WTC11 (cell line): ENCODE results near the gene OPCML. TPM values are rescaled to one million over a fixed set of nuclear protein-coding genes. Genes with fewer than 3 reads are reported as not detected.

ENCODE experiments used
- ATAC-seq: fragments of 200-7000 bp; cut with Tn5 transposase; 2 replicates; pipeline ENCODE4 v1.10.0; 2021; ENCODE audit warnings: mild to moderate bottlenecking, moderate library complexity
- CTCF ChIA-PET: fragments of 300-600 bp; sonication (Branson Sonifier 250); formaldehyde crosslinking; loops from one replicate; lab custom pipeline; 2021; ENCODE audit warnings: antibody characterized with exemption; lab: Charles Lee
- POLR2A ChIA-PET: fragments of 350-600 bp; sonication (Branson Sonifier 250); formaldehyde crosslinking; loops from one replicate; lab custom pipeline; 2021; ENCODE audit warnings: antibody characterized with exemption; lab: Charles Lee
- DNase-seq: peaks from one replicate; pipeline ENCODE4 v3.0.0; 2021; ENCODE audit warnings: low spot score
- H3K27ac Mint-ChIP-seq: 2 replicates; pipeline ENCODE4 v1.8.0; 2021; ENCODE audit warnings: mixed read lengths
- H3K27me3 Mint-ChIP-seq: 2 replicates; pipeline ENCODE4 v1.8.0; 2021; ENCODE audit warnings: low read depth, mild to moderate bottlenecking, moderate library complexity, mixed read lengths
- H3K36me3 Mint-ChIP-seq: 2 replicates; pipeline ENCODE4 v1.8.0; 2021; ENCODE audit warnings: mixed read lengths
- H3K4me1 Mint-ChIP-seq: 2 replicates; pipeline ENCODE4 v1.8.0; 2022; ENCODE audit warnings: mixed read lengths
- H3K4me3 Mint-ChIP-seq: 2 replicates; pipeline ENCODE4 v1.8.0; 2021; ENCODE audit warnings: mild to moderate bottlenecking, moderate library complexity, mixed read lengths
- H3K9me3 Mint-ChIP-seq: 2 replicates; pipeline ENCODE4 v1.8.0; 2021; ENCODE audit warnings: mixed read lengths
- CBFB ChIP-seq: sonication (generic); formaldehyde crosslinking; IDR thresholded peaks from 2 replicates; pipeline ENCODE4 v1.8.1; 2022; ENCODE audit warnings: mild to moderate bottlenecking, low read depth, missing genetic modification reagents
- CTCF ChIP-seq: fragments of 200-600 bp; IDR thresholded peaks from 2 replicates; pipeline ENCODE4 v1.8.0; 2022; ENCODE audit warnings: antibody characterized with exemption
- E2F4 ChIP-seq: sonication (generic); formaldehyde crosslinking; IDR thresholded peaks from 2 replicates; pipeline ENCODE4 v1.8.1; 2022; ENCODE audit warnings: low read depth, mild to moderate bottlenecking, moderate library complexity, missing genetic modification reagents, borderline replicate concordance
- E2F5 ChIP-seq: sonication (generic); formaldehyde crosslinking; IDR thresholded peaks from 2 replicates; pipeline ENCODE4 v1.8.1; 2022; ENCODE audit warnings: mild to moderate bottlenecking, moderate library complexity, missing genetic modification reagents
- ESRRA ChIP-seq: sonication (generic); formaldehyde crosslinking; IDR thresholded peaks from 2 replicates; pipeline ENCODE4 v1.8.1; 2022; ENCODE audit warnings: mild to moderate bottlenecking, missing genetic modification reagents, borderline replicate concordance
- ETV6 ChIP-seq: sonication (generic); formaldehyde crosslinking; IDR thresholded peaks from 2 replicates; pipeline ENCODE4 v1.8.1; 2022; ENCODE audit warnings: mild to moderate bottlenecking, missing genetic modification reagents
- FOXJ3 ChIP-seq: sonication (generic); formaldehyde crosslinking; IDR thresholded peaks from 2 replicates; pipeline ENCODE4 v1.9.0; 2021; ENCODE audit warnings: missing genetic modification reagents, mild to moderate bottlenecking, borderline replicate concordance
- GABPB1 ChIP-seq: sonication (generic); formaldehyde crosslinking; IDR thresholded peaks from 2 replicates; pipeline ENCODE4 v1.8.1; 2023; ENCODE audit warnings: mild to moderate bottlenecking, missing genetic modification reagents
- GTF2I ChIP-seq: fragments of 250-450 bp; sonication (Bioruptor Pico); conservative IDR thresholded peaks from 2 replicates; pipeline ENCODE4 v1.4.0; 2021; ENCODE audit warnings: mild to moderate bottlenecking
- HMGA2 ChIP-seq: fragments of 250-450 bp; sonication (Bioruptor Pico); IDR thresholded peaks from 2 replicates; pipeline ENCODE4 v1.4.0; 2021; ENCODE audit warnings: mild to moderate bottlenecking, moderate library complexity
- IRF1 ChIP-seq: sonication (generic); formaldehyde crosslinking; IDR thresholded peaks from 2 replicates; pipeline ENCODE4 v1.8.0; 2023; ENCODE audit warnings: missing genetic modification reagents
- IRF2 ChIP-seq: sonication (generic); formaldehyde crosslinking; IDR thresholded peaks from 2 replicates; pipeline ENCODE4 v1.8.0; 2022; ENCODE audit warnings: low read depth, missing genetic modification reagents, borderline replicate concordance
- MXD4 ChIP-seq: fragments of 250-450 bp; sonication (Bioruptor Pico); IDR thresholded peaks from 2 replicates; pipeline ENCODE4 v1.8.0; 2021; ENCODE audit warnings: mild to moderate bottlenecking, moderate library complexity, borderline replicate concordance
- RELA ChIP-seq: sonication (generic); formaldehyde crosslinking; IDR thresholded peaks from 2 replicates; pipeline ENCODE4 v1.8.1; 2022; ENCODE audit warnings: missing genetic modification reagents, mild to moderate bottlenecking, borderline replicate concordance
- ZBTB21 ChIP-seq: sonication (generic); formaldehyde crosslinking; IDR thresholded peaks from 2 replicates; pipeline ENCODE4 v1.8.1; 2023; ENCODE audit warnings: mild to moderate bottlenecking, missing genetic modification reagents, borderline replicate concordance
- ZNF138 ChIP-seq: sonication (generic); formaldehyde crosslinking; conservative IDR thresholded peaks from 2 replicates; pipeline ENCODE4 v1.8.1; 2022; ENCODE audit warnings: mild to moderate bottlenecking, moderate library complexity, missing genetic modification reagents
- ZNF263 ChIP-seq: sonication (generic); formaldehyde crosslinking; IDR thresholded peaks from 2 replicates; pipeline ENCODE4 v1.8.1; 2022; ENCODE audit warnings: low read depth, mild to moderate bottlenecking, moderate library complexity, missing genetic modification reagents
- ZNF281 ChIP-seq: sonication (generic); formaldehyde crosslinking; IDR thresholded peaks from 2 replicates; pipeline ENCODE4 v1.8.0; 2023; ENCODE audit warnings: mild to moderate bottlenecking, missing genetic modification reagents
- ZNF317 ChIP-seq: sonication (generic); formaldehyde crosslinking; IDR thresholded peaks from 2 replicates; pipeline ENCODE4 v1.8.1; 2023; ENCODE audit warnings: low read depth, mild to moderate bottlenecking, moderate library complexity, missing genetic modification reagents, borderline replicate concordance
- total RNA-seq: library from RNA; stranded (reverse); gene quantifications from 3 replicates; pipeline ENCODE4 v1.2.3, GENCODE V29; 2021

The OPCML gene
- total RNA-seq, 1 experiment from 2014 or later = 1.5 TPM

GRCh38 chr11:132873841-132874240 lies 658.5 kb downstream of the OPCML start:
- H3K27me3 Mint-ChIP-seq = no peaks in the 10 kb centered on the region; the same call in 1 of the 2 replicates
- CTCF ChIA-PET = interaction anchor here (0.7 to 1.1 kb wide), 2 partner anchors 67 to 204 kb away, joined by 4 read pairs; no protein-coding TSS in a partner anchor
- no peak overlapping the region for H3K4me3 Mint-ChIP-seq
- H3K36me3 Mint-ChIP-seq = no peaks in the 10 kb centered on the region
- H3K4me1 Mint-ChIP-seq = peaks cover 4% of the 10 kb centered on the region; the same call in 1 of the 2 replicates
- POLR2A ChIA-PET = no interaction called here
- no peak overlapping the region for H3K27ac Mint-ChIP-seq
- TF ChIP-seq CBFB (no peak), ETV6 (CRISPR knock-in tag) (no peak), IRF2 (no peak), IRF1 (CRISPR knock-in tag) (no peak), FOXJ3 (CRISPR knock-in tag) (no peak), ZBTB21 (CRISPR knock-in tag) (no peak)
- no peak for DNase-seq
- ATAC-seq = no peak
- peaks cover 8% of the 10 kb centered on the region for H3K9me3 Mint-ChIP-seq

GRCh38 chr11:132872211-132872610 lies 660.1 kb downstream of the OPCML start:
- peaks cover 12% of the 10 kb centered on the region for H3K4me1 Mint-ChIP-seq
- no peaks in the 10 kb centered on the region for H3K9me3 Mint-ChIP-seq
- no peak for TF ChIP-seq E2F4 (CRISPR knock-in tag)
- no peak for TF ChIP-seq ZNF263 (CRISPR knock-in tag)
- no peak for TF ChIP-seq ZNF317 (CRISPR knock-in tag)
- no peak for TF ChIP-seq HMGA2 (CRISPR knock-in tag)
- no peak for TF ChIP-seq E2F5
- TF ChIP-seq MXD4 (CRISPR knock-in tag) = no peak
- TF ChIP-seq CTCF = no peak
- no peak for TF ChIP-seq ZNF138 (CRISPR knock-in tag)
- TF ChIP-seq GTF2I (CRISPR knock-in tag) = no peak
- H3K36me3 Mint-ChIP-seq = no peaks in the 10 kb centered on the region
- ChIA-PET POLR2A (no interaction called here), CTCF (no interaction called here)
- DNase-seq = no peak
- no peak overlapping the region for H3K4me3 Mint-ChIP-seq
- no peaks in the 10 kb centered on the region for H3K27me3 Mint-ChIP-seq
- H3K27ac Mint-ChIP-seq = no peak overlapping the region
- ATAC-seq = no peak

GRCh38 chr11:132866783-132867545 lies 665.3 kb downstream of the OPCML start:
- no peaks in the 10 kb centered on the region; the same call in 1 of the 2 replicates for H3K36me3 Mint-ChIP-seq
- TF ChIP-seq RELA (CRISPR knock-in tag) (no peak), ESRRA (CRISPR knock-in tag) (no peak), ZNF281 (no peak), GABPB1 (no peak)
- TF ChIP-seq, all 79 proteins: peak for 0
- H3K9me3 Mint-ChIP-seq = peaks cover 5% of the 10 kb centered on the region; the same call in 1 of the 2 replicates
- ChIA-PET POLR2A (interaction anchor here (0.5 kb wide), 1 partner anchor 23 kb away, joined by 4 read pairs; no protein-coding TSS in a partner anchor), CTCF (interaction anchor here (0.6 kb wide), 1 partner anchor 342 kb away, joined by 3 read pairs; no protein-coding TSS in a partner anchor)
- H3K4me1 Mint-ChIP-seq = peaks cover 24% of the 10 kb centered on the region
- no peak for ATAC-seq
- H3K27ac Mint-ChIP-seq = no peak overlapping the region
- DNase-seq = no peak
- no peak overlapping the region for H3K4me3 Mint-ChIP-seq
- H3K27me3 Mint-ChIP-seq = no peaks in the 10 kb centered on the region
